IPS DF 6.9 (cell line): ENCODE data around the gene HSCB.

Experiments used
- DNase-seq: peaks from one replicate; pipeline ENCODE4 v3.0.0-alpha.2; 2013; ENCODE audit warnings: low read depth, low spot score
- H3K27ac ChIP-seq: one replicate; pipeline ENCODE4 v1.5.1; 2013; ENCODE audit warnings: low read length, control low read depth
- H3K27me3 ChIP-seq: 2 replicates; pipeline ENCODE4 v1.6.1; 2013; ENCODE audit warnings: mild to moderate bottlenecking, low read length; ENCODE audit not compliant: control insufficient read depth, insufficient read depth
- H3K36me3 ChIP-seq: 2 replicates; pipeline ENCODE4 v1.6.1; 2013; ENCODE audit warnings: low read length; ENCODE audit not compliant: control insufficient read depth, insufficient read depth
- H3K4me1 ChIP-seq: 2 replicates; pipeline ENCODE4 v1.6.1; 2013; ENCODE audit warnings: low read length; ENCODE audit not compliant: control insufficient read depth, insufficient read depth
- H3K4me3 ChIP-seq: 2 replicates; pipeline ENCODE4 v1.5.1; 2013; ENCODE audit warnings: mild to moderate bottlenecking, low read length
- H3K9me3 ChIP-seq: 2 replicates; pipeline ENCODE4 v1.6.1; 2013; ENCODE audit warnings: low read length, inconsistent platforms; ENCODE audit not compliant: control insufficient read depth, insufficient read depth
- WGBS: extraction: QIAGEN DNeasy Blood & Tissue Kit; methylation state at CpG from one replicate; pipeline ENCODE4 v1.1.7; 2013; ENCODE audit warnings: mixed read lengths, missing lambda C conversion rate; ENCODE audit not compliant: insufficient read length, insufficient coverage; 5-methylcytosine and 5-hydroxymethylcytosine counted together

Gene HSCB

GRCh38 chr22:28788601-28789000, 46.8 kb downstream of the HSCB start:
- H3K36me3 ChIP-seq = peaks cover 5% of the 10 kb centered on the region; the same call in 1 of the 2 replicates
- no peaks in the 10 kb centered on the region for H3K27me3 ChIP-seq
- DNase-seq = no peak
- 100% methylated on average over 1 of the region's 3 CpGs for WGBS
- H3K27ac ChIP-seq = no peak overlapping the region
- H3K4me3 ChIP-seq = no peak overlapping the region
- no peaks in the 10 kb centered on the region for H3K9me3 ChIP-seq
- H3K4me1 ChIP-seq = no peaks in the 10 kb centered on the region

GRCh38 chr22:28791124-28791523, 49.3 kb downstream of the HSCB start:
- H3K27me3 ChIP-seq = no peaks in the 10 kb centered on the region
- no peak overlapping the region for H3K27ac ChIP-seq
- H3K36me3 ChIP-seq = peaks cover 12% of the 10 kb centered on the region; the same call in 1 of the 2 replicates
- DNase-seq = no peak
- H3K9me3 ChIP-seq = no peaks in the 10 kb centered on the region
- no CpG with 5 or more reads among the region's 5 CpGs for WGBS
- H3K4me1 ChIP-seq = no peaks in the 10 kb centered on the region
- no peak overlapping the region for H3K4me3 ChIP-seq

GRCh38 chr22:28791841-28792490, 50.1 kb downstream of the HSCB start:
- H3K4me1 ChIP-seq = no peaks in the 10 kb centered on the region
- WGBS = no CpG with 5 or more reads among the region's 3 CpGs
- no peak overlapping the region for H3K27ac ChIP-seq
- no peak overlapping the region for H3K4me3 ChIP-seq
- H3K36me3 ChIP-seq = peaks cover 19% of the 10 kb centered on the region; the same call in 1 of the 2 replicates
- no peaks in the 10 kb centered on the region for H3K27me3 ChIP-seq
- H3K9me3 ChIP-seq = no peaks in the 10 kb centered on the region
- DNase-seq = no peak

- Histone ChIP-seq H3K27me3 (no peaks in the 10 kb centered on the region), H3K36me3 (peaks cover 20% of the 10 kb centered on the region; the same call in 1 of the 2 replicates), H3K27ac (no peak overlapping the region), H3K4me1 (no peaks in the 10 kb centered on the region), H3K4me3 (no peak overlapping the region), H3K9me3 (no peaks in the 10 kb centered on the region)
- WGBS = no CpG with 5 or more reads among the region's 15 CpGs
- DNase-seq = no peak
Observed at GRCh38 chr22:28792491-28793383, 50.9 kb downstream of the HSCB start.

- no peaks in the 10 kb centered on the region for H3K27me3 ChIP-seq
- no peak overlapping the region for H3K4me3 ChIP-seq
- WGBS = no CpG with 5 or more reads among the region's 4 CpGs
- no peaks in the 10 kb centered on the region for H3K4me1 ChIP-seq
- H3K9me3 ChIP-seq = no peaks in the 10 kb centered on the region
- no peak overlapping the region for H3K27ac ChIP-seq
- peaks cover 20% of the 10 kb centered on the region; the same call in 1 of the 2 replicates for H3K36me3 ChIP-seq
- no peak for DNase-seq
Observed at GRCh38 chr22:28793976-28794584, 52.2 kb downstream of the HSCB start.

GRCh38 chr22:28795071-28795693, 53.3 kb downstream of the HSCB start:
- H3K27ac ChIP-seq = no peak overlapping the region
- H3K4me3 ChIP-seq = no peak overlapping the region
- H3K36me3 ChIP-seq = peaks cover 20% of the 10 kb centered on the region; the same call in 1 of the 2 replicates
- DNase-seq = no peak
- no peaks in the 10 kb centered on the region for H3K9me3 ChIP-seq
- no peaks in the 10 kb centered on the region for H3K27me3 ChIP-seq
- WGBS = no CpG with 5 or more reads among the region's 6 CpGs
- no peaks in the 10 kb centered on the region for H3K4me1 ChIP-seq

GRCh38 chr22:28795932-28796856, 54.4 kb downstream of the HSCB start:
- Histone ChIP-seq H3K27me3 (no peaks in the 10 kb centered on the region), H3K4me3 (no peak overlapping the region), H3K4me1 (no peaks in the 10 kb centered on the region), H3K9me3 (no peaks in the 10 kb centered on the region), H3K27ac (no peak overlapping the region), H3K36me3 (peaks cover 20% of the 10 kb centered on the region; the same call in 1 of the 2 replicates)
- DNase-seq = no peak
- WGBS = no CpG with 5 or more reads among the region's 5 CpGs

- Histone ChIP-seq H3K4me3 (peak overlapping the region; percentile 88; the same call in 1 of the 2 replicates), H3K27ac (no peak overlapping the region), H3K27me3 (no peaks in the 10 kb centered on the region), H3K36me3 (peaks cover 20% of the 10 kb centered on the region; the same call in 1 of the 2 replicates), H3K9me3 (no peaks in the 10 kb centered on the region), H3K4me1 (no peaks in the 10 kb centered on the region)
- WGBS = no CpG with 5 or more reads among the region's 7 CpGs
- no peak for DNase-seq
Observed at GRCh38 chr22:28798810-28799605, 57.2 kb downstream of the HSCB start.
